Astrocyte (in vitro differentiated cells and primary cell): ENCODE data around the gene CDKL4. TPM values are rescaled to one million over a fixed set of nuclear protein-coding genes. Genes with fewer than 3 reads are reported as not detected.

Experiments used
- DNase-seq: peaks from one replicate; pipeline ENCODE4 v3.0.0-alpha.2; 2010; ENCODE audit warnings: low read depth
- FAIRE-seq: peaks from 2 replicates; lab custom pipeline; 2011; peaks lifted over from hg19 to GRCh38; lab: Jason Lieb, UNC
- H2AFZ ChIP-seq: 2 replicates; pipeline ENCODE4 v1.6.0; 2012; ENCODE audit warnings: low read depth, low read length, inconsistent platforms
- H3K27ac ChIP-seq: 2 replicates; pipeline ENCODE4 v1.5.1; 2011; ENCODE audit warnings: low read depth, low read length, inconsistent platforms
- H3K27me3 ChIP-seq: 2 replicates; pipeline ENCODE4 v1.6.0; 2011; ENCODE audit warnings: low read length, inconsistent platforms; ENCODE audit not compliant: insufficient read depth
- H3K36me3 ChIP-seq: 2 replicates; pipeline ENCODE4 v1.5.1; 2011; ENCODE audit warnings: low read length, inconsistent platforms; ENCODE audit not compliant: insufficient read depth
- H3K4me1 ChIP-seq: 2 replicates; pipeline ENCODE4 v1.5.1; 2011; ENCODE audit warnings: low read length, inconsistent platforms; ENCODE audit not compliant: insufficient read depth
- H3K4me2 ChIP-seq: 2 replicates; pipeline ENCODE4 v1.6.0; 2012; ENCODE audit warnings: low read length, inconsistent platforms
- H3K4me3 ChIP-seq: 2 replicates; pipeline ENCODE4 v1.5.1; 2011; ENCODE audit warnings: low read depth, mild to moderate bottlenecking, low read length, inconsistent platforms; ENCODE audit not compliant: insufficient read depth
- H3K79me2 ChIP-seq: 2 replicates; pipeline ENCODE4 v1.6.0; 2012; ENCODE audit warnings: mild to moderate bottlenecking, low read length, inconsistent platforms; ENCODE audit not compliant: insufficient read depth
- H3K9ac ChIP-seq: 2 replicates; pipeline ENCODE4 v1.6.0; 2012; ENCODE audit warnings: mild to moderate bottlenecking, low read length, inconsistent platforms
- H3K9me3 ChIP-seq: 2 replicates; pipeline ENCODE4 v1.5.1; 2012; ENCODE audit warnings: low read depth, mild to moderate bottlenecking, low read length, inconsistent platforms; ENCODE audit not compliant: insufficient read depth
- H4K20me1 ChIP-seq: 2 replicates; pipeline ENCODE4 v1.6.0; 2012; ENCODE audit warnings: low read length, inconsistent platforms; ENCODE audit not compliant: insufficient read depth
- H3K27ac Mint-ChIP-seq: one replicate; pipeline ENCODE4 v1.8.0; 2021; ENCODE audit warnings: mild to moderate bottlenecking, mixed read lengths; ENCODE audit not compliant: unreplicated experiment
- H3K27me3 Mint-ChIP-seq: one replicate; pipeline ENCODE4 v1.8.0; 2021; ENCODE audit warnings: low read depth, mixed read lengths; ENCODE audit not compliant: unreplicated experiment
- H3K36me3 Mint-ChIP-seq: one replicate; pipeline ENCODE4 v1.8.0; 2021; ENCODE audit warnings: low read depth, mixed read lengths; ENCODE audit not compliant: unreplicated experiment
- H3K4me1 Mint-ChIP-seq: one replicate; pipeline ENCODE4 v1.8.0; 2021; ENCODE audit warnings: low read depth, mixed read lengths; ENCODE audit not compliant: unreplicated experiment
- H3K4me3 Mint-ChIP-seq: one replicate; pipeline ENCODE4 v1.8.0; 2021; ENCODE audit warnings: mild to moderate bottlenecking, moderate library complexity, mixed read lengths; ENCODE audit not compliant: unreplicated experiment
- H3K9me3 Mint-ChIP-seq: one replicate; pipeline ENCODE4 v1.8.0; 2021; ENCODE audit warnings: mild to moderate bottlenecking, mixed read lengths; ENCODE audit not compliant: unreplicated experiment
- CTCF ChIP-seq: IDR thresholded peaks from 2 replicates; pipeline ENCODE4 v1.5.1; 2011; ENCODE audit warnings: low read depth, mild to moderate bottlenecking, inconsistent platforms, low read length, moderate library complexity; ENCODE audit not compliant: insufficient read depth
- EZH2 ChIP-seq: IDR thresholded peaks from 2 replicates; pipeline ENCODE4 v1.6.1; 2012; ENCODE audit warnings: mild to moderate bottlenecking, low read length, inconsistent platforms; ENCODE audit not compliant: insufficient read depth
- total RNA-seq: library from RNA; stranded (reverse); gene quantifications from 2 replicates; pipeline ENCODE4 v1.2.1, GENCODE V29; 2021

Gene CDKL4
- total RNA-seq, 1 donor from 2014 or later = 1.4 TPM

- H3K4me1 ChIP-seq = no peaks in the 10 kb centered on the region
- H3K4me2 ChIP-seq = no peak overlapping the region
- Mint-ChIP-seq H3K27ac (no peak overlapping the region), H3K36me3 (no peaks in the 10 kb centered on the region), H3K9me3 (no peaks in the 10 kb centered on the region), H3K27me3 (no peaks in the 10 kb centered on the region), H3K4me1 (no peaks in the 10 kb centered on the region), H3K4me3 (no peak overlapping the region)
- H3K27me3 ChIP-seq = no peaks in the 10 kb centered on the region
- H3K9ac ChIP-seq = no peak overlapping the region
- no peaks in the 10 kb centered on the region for H3K36me3 ChIP-seq
- H4K20me1 ChIP-seq = no peaks in the 10 kb centered on the region
- H3K9me3 ChIP-seq = no peaks in the 10 kb centered on the region
- no peaks in the 10 kb centered on the region for H3K79me2 ChIP-seq
- FAIRE-seq (no peak), DNase-seq (no peak)
- H3K4me3 ChIP-seq = no peak overlapping the region
- TF ChIP-seq CTCF = no peak
- TF ChIP-seq EZH2 = no peak
- H3K27ac ChIP-seq = no peak overlapping the region
- no peak overlapping the region for H2AFZ ChIP-seq
Measured at GRCh38 chr2:39154944-39155343, 88.8 kb downstream of the CDKL4 start.

- Mint-ChIP-seq H3K27me3 (no peaks in the 10 kb centered on the region), H3K36me3 (no peaks in the 10 kb centered on the region), H3K27ac (no peak overlapping the region), H3K9me3 (no peaks in the 10 kb centered on the region), H3K4me1 (no peaks in the 10 kb centered on the region), H3K4me3 (no peak overlapping the region)
- Histone ChIP-seq H3K9ac (no peak overlapping the region), H2AFZ (no peak overlapping the region), H3K79me2 (no peaks in the 10 kb centered on the region), H3K4me3 (no peak overlapping the region), H4K20me1 (no peaks in the 10 kb centered on the region), H3K4me2 (no peak overlapping the region), H3K27ac (no peak overlapping the region), H3K4me1 (no peaks in the 10 kb centered on the region), H3K27me3 (no peaks in the 10 kb centered on the region), H3K9me3 (no peaks in the 10 kb centered on the region), H3K36me3 (no peaks in the 10 kb centered on the region)
- TF ChIP-seq CTCF (no peak), EZH2 (no peak)
- no peak for DNase-seq
- no peak for FAIRE-seq
Measured at GRCh38 chr2:39153312-39153711, 90.5 kb downstream of the CDKL4 start.

- Histone ChIP-seq H3K4me1 (no peaks in the 10 kb centered on the region), H3K27me3 (no peaks in the 10 kb centered on the region), H4K20me1 (no peaks in the 10 kb centered on the region), H3K4me2 (no peak overlapping the region), H3K36me3 (no peaks in the 10 kb centered on the region), H3K9ac (no peak overlapping the region), H3K79me2 (no peaks in the 10 kb centered on the region), H3K27ac (no peak overlapping the region), H2AFZ (no peak overlapping the region), H3K4me3 (no peak overlapping the region), H3K9me3 (no peaks in the 10 kb centered on the region)
- FAIRE-seq (no peak), DNase-seq (no peak)
- Mint-ChIP-seq H3K27ac (no peak overlapping the region), H3K4me3 (no peak overlapping the region), H3K36me3 (no peaks in the 10 kb centered on the region), H3K9me3 (no peaks in the 10 kb centered on the region), H3K4me1 (no peaks in the 10 kb centered on the region), H3K27me3 (no peaks in the 10 kb centered on the region)
- TF ChIP-seq EZH2 (no peak), CTCF (no peak)
Measured at GRCh38 chr2:39152504-39152903, 91.3 kb downstream of the CDKL4 start.
